Measurements from ENCODE around the gene NPHS1. TPM values are rescaled to one million over a fixed set of nuclear protein-coding genes. Genes with fewer than 3 reads are reported as not detected.

The NPHS1 gene
- total and polyA plus RNA-seq, 2 of the 8 experiments (the other 6 are each of a cell fraction or from before 2014, with no cell fraction given) = 1.3 to 1.4 TPM

GRCh38 chr19:35777086-35777841, 75.0 kb downstream of the NPHS1 start (continued):
- no peak for TF ChIP-seq RBBP5 (IDR thresholded peaks at IDR 0.05; ENCODE audit: borderline replicate concordance, low read depth, low read length)
- no peak for TF ChIP-seq ATF3 (IDR thresholded peaks at IDR 0.05; ENCODE audit: insufficient read depth, low read depth, low read length)
- TF ChIP-seq SP2 (IDR thresholded peaks at IDR 0.05; ENCODE audit: low read length) = no peak
- no peak for TF ChIP-seq RNF2 (IDR thresholded peaks at IDR 0.05; ENCODE audit: borderline replicate concordance, low read depth, low read length, missing control alignments, poor library complexity, severe bottlenecking)
- no peak for TF ChIP-seq SAP30 (IDR thresholded peaks at IDR 0.05; ENCODE audit: insufficient read depth, insufficient replicate concordance, low read length)
- no peak for TF ChIP-seq ASH2L (IDR thresholded peaks at IDR 0.05; ENCODE audit: low read length)
